MM.1S (cell line): Measurements from ENCODE around the gene BRI3.

ENCODE experiments used
- CTCF ChIP-seq: fragments of 300-600 bp; sonication (generic); IDR thresholded peaks from 2 replicates; pipeline ENCODE4 v1.5.1; 2016; ENCODE audit warnings: antibody characterized with exemption, low read length, mixed read lengths
- EZH2 ChIP-seq: fragments of 300-600 bp; sonication (generic); optimal IDR thresholded peaks from 2 replicates; pipeline ENCODE3; 2017; ENCODE audit warnings: low read depth, mild to moderate bottlenecking, antibody characterized with exemption, low read length, mixed read lengths

GRCh38 chr7:98305951-98306535, 24.6 kb downstream of the BRI3 start:
- TF ChIP-seq CTCF (no peak), EZH2 (no peak)
